Measurements from ENCODE around the gene GABRB1. TPM values are rescaled to one million over a fixed set of nuclear protein-coding genes. Genes with fewer than 3 reads are reported as not detected.

Gene GABRB1
- polyA plus RNA-seq, 3 donors from 2014 or later, result not detected

DNA sequence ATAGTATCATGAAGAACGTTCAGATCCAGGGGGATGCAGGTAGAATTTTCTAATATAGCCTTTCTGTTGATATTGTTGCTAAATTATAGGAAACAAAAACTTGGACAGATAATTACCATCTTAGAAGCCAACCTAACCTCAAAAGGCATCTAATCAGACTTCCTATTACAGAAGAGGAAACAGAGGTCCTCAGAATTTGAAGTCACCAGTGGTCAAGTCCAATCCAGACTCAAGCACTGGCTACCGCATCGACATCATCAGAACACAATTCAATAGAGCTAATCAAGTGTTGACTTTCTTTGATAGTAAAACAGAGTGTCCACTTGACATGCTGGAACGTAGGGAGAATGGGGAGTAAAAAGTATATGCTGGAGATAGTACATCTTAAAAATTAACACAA, 443.4 kb downstream of the GABRB1 start:
- no peak for DNase-seq
- H3K4me1 Mint-ChIP-seq, result no peaks in the 10 kb centered on the region
- H3K27me3 Mint-ChIP-seq (ENCODE audit: low read depth in 3 of 3), result peaks cover 0 to 3% (median 2%) of the 10 kb centered on the region in 3 donors
- no peaks in the 10 kb centered on the region for H3K9me3 Mint-ChIP-seq
- no peak overlapping the region for H3K4me3 Mint-ChIP-seq
- no peaks in the 10 kb centered on the region for H3K36me3 Mint-ChIP-seq
- no peak overlapping the region for H3K27ac Mint-ChIP-seq

GRCh38 chr4:47475411-47475810, 444.0 kb downstream of the GABRB1 start:
- H3K27me3 Mint-ChIP-seq (ENCODE audit: low read depth in 3 of 3), result peaks cover 0 to 3% (median 2%) of the 10 kb centered on the region in 3 donors
- no peak for DNase-seq
- no peak overlapping the region for H3K4me3 Mint-ChIP-seq
- no peak overlapping the region for H3K27ac Mint-ChIP-seq
- H3K9me3 Mint-ChIP-seq, result peaks cover 0 to under 1% (median 0%) of the 10 kb centered on the region in 6 donors
- no peaks in the 10 kb centered on the region for H3K4me1 Mint-ChIP-seq
- H3K36me3 Mint-ChIP-seq, result no peaks in the 10 kb centered on the region

Other genes with a start within 250 kb of the GABRB1 start
- not detected for gene COX7B2, start 122.3 kb upstream of the GABRB1 start, polyA plus RNA-seq
- not detected for gene GABRA4, start 38.0 kb upstream of the GABRB1 start, polyA plus RNA-seq

Measured in immature natural killer cell (primary cell).